Smooth muscle cell of the coronary artery (primary cell): ENCODE data around the gene SLC18A3. TPM values are rescaled to one million over a fixed set of nuclear protein-coding genes. Genes with fewer than 3 reads are reported as not detected.

ENCODE experiments used
- total RNA-seq: library from RNA; depleted of rRNA; stranded (reverse); fragments of >200 nt; gene quantifications from 2 replicates; pipeline ENCODE4 v1.2.3, GENCODE V29; 2014; ENCODE audit warnings: low replicate concordance

Gene SLC18A3
- under 0.01 TPM in 1 of 2 replicates, not detected in the other for total RNA-seq

GRCh38 chr10:49610114-49610457, at the start of gene SLC18A3:
Gene SLC18A3, plus strand, starts transcription at chr10:49610310. Its CDS starts 431 bp downstream, at chr10:49610741.

GRCh38 chr10:49613882-49614241, 3.8 kb downstream of the SLC18A3 start, which contains the start of gene CHAT:
Gene CHAT, plus strand, starts transcription at chr10:49614037. Its CDS starts 153 bp downstream, at chr10:49614190.

Other genes starting within 250 kb of the SLC18A3 start
- gene DRGX, start 214.2 kb upstream of the SLC18A3 start, total RNA-seq = not detected in 2 replicates
- 38.5 and 62.4 TPM in 2 replicates for gene ERCC6, start 71.2 kb upstream of the SLC18A3 start, total RNA-seq
- not detected in 2 replicates for gene CHAT, start 3.7 kb downstream of the SLC18A3 start, total RNA-seq
- gene C10orf53, start 69.3 kb downstream of the SLC18A3 start, total RNA-seq = not detected in 2 replicates
- gene OGDHL, start 152.0 kb downstream of the SLC18A3 start, total RNA-seq = 0.12 and 2.0 TPM in 2 replicates